Left colon (tissue), 2 donors: ENCODE measurements around the gene AURKA. TPM values are rescaled to one million over a fixed set of nuclear protein-coding genes. Genes with fewer than 3 reads are reported as not detected.
"Not testable (repeated sequence)": the region's sequence is repeated elsewhere in the genome, so short reads cannot be mapped to it uniquely, and the experiment has no call there.

Source experiments
- ATAC-seq: fragments of 200-7000 bp; cut with Tn5 transposase; one replicate; pipeline ENCODE4 v1.9.1; 2020; ENCODE audit warnings: mild to moderate bottlenecking, moderate library complexity
- DNase-seq, 2 donors: peaks; one replicate each; pipeline ENCODE4 v3.0.0-alpha.2; 2020
- intact Hi-C, 2 donors: fragments of 100-400 bp; cut with DNase I in 1 of 2; cut with micrococcal nuclease in 1 of 2; formaldehyde crosslinking; loops; one replicate each; pipeline versions ENCODE4 v1.11.2 to v1.14.0; 2022; cut with DNase I, micrococcal nuclease
- total RNA-seq, 2 donors: library from RNA; stranded (reverse); fragmentation: NEBNext Ultra II Directional; extraction: Animal tissue kit (Norgen Biotek cat#: 25700); gene quantifications; one replicate each; pipeline ENCODE4 v1.2.1, GENCODE V29; 2021
- donor health status: DM: no; HTN: no; CAD: no.
- donor health status: DM: yes; HTN: yes; CAD: no.

The AURKA gene
- total RNA-seq, 2 donors from 2014 or later: 13.3 to 21.1 TPM

GRCh38 chr20:56400001-56400640 is 8.1 kb upstream of the AURKA start:
- DNase-seq (peak in 1 of 2 donors; percentile 61), ATAC-seq (peak; percentile 57)
- intact Hi-C loops: no loop called here

GRCh38 chr20:56395166-56395565 is 3.2 kb upstream of the AURKA start:
- intact Hi-C loops: no loop called here
- ATAC-seq (no peak), DNase-seq (no peak)

GRCh38 chr20:56393653-56394052 is 1.6 kb upstream of the AURKA start:
- ATAC-seq (no peak), DNase-seq (no peak)
- intact Hi-C loops: no loop called here

GRCh38 chr20:56392881-56393482 is 967 bp upstream of the AURKA start:
- intact Hi-C loops: no loop called here
- no peak for ATAC-seq
- DNase-seq: no peak

GRCh38 chr20:56391596-56392131 is 351 bp downstream of the AURKA start:
- DNase-seq (peak in 1 of 2 donors; percentile 23), ATAC-seq (peak; percentile 50)
- intact Hi-C loops: no loop called here

- DNase-seq: no peak
- intact Hi-C loops: no loop called here
- ATAC-seq: no peak
Measured at GRCh38 chr20:56391037-56391436, 978 bp downstream of the AURKA start.

- intact Hi-C loops, DNase-seq, ATAC-seq: not testable (repeated sequence)
Measured at GRCh38 chr20:56390396-56390795, 1.6 kb downstream of the AURKA start.

- ATAC-seq: no peak
- no peak for DNase-seq
- intact Hi-C loops: no loop called here
Measured at GRCh38 chr20:56389807-56390206, 2.2 kb downstream of the AURKA start.

- DNase-seq (no peak), ATAC-seq (no peak)
- intact Hi-C loops: no loop called here
Measured at GRCh38 chr20:56388882-56389281, 3.1 kb downstream of the AURKA start.

- intact Hi-C loops: no loop called here
- ATAC-seq (no peak), DNase-seq (no peak)
Measured at GRCh38 chr20:56386219-56386618, 5.8 kb downstream of the AURKA start.

GRCh38 chr20:56385130-56385529 is 6.9 kb downstream of the AURKA start:
- ATAC-seq (no peak), DNase-seq (no peak)
- intact Hi-C loops: no loop called here

- intact Hi-C loops: no loop called here
- DNase-seq: no peak
- ATAC-seq: no peak
Measured at GRCh38 chr20:56383334-56383733, 8.7 kb downstream of the AURKA start.

- no peak for DNase-seq
- intact Hi-C loops: no loop called here
Measured at GRCh38 chr20:56382696-56383095, 9.3 kb downstream of the AURKA start.

GRCh38 chr20:56381501-56381900 is 10.5 kb downstream of the AURKA start:
- intact Hi-C loops: no loop called here
- ATAC-seq: no peak
- DNase-seq: no peak

More at GRCh38 chr20:56382696-56383095, 9.3 kb downstream of the AURKA start:
- ATAC-seq: no peak

GRCh38 chr20:56380375-56380774 is 11.6 kb downstream of the AURKA start:
- DNase-seq (no peak), ATAC-seq (no peak)
- intact Hi-C loops: no loop called here

- no peak for DNase-seq
- intact Hi-C loops: no loop called here
- ATAC-seq: no peak
Measured at GRCh38 chr20:56378386-56378785, 13.6 kb downstream of the AURKA start.

GRCh38 chr20:56376331-56376730 is 15.7 kb downstream of the AURKA start:
- ATAC-seq: no peak
- intact Hi-C loops: no loop called here
- DNase-seq: no peak

- intact Hi-C loops: no loop called here
- ATAC-seq (no peak), DNase-seq (no peak)
Measured at GRCh38 chr20:56373942-56374341, 18.1 kb downstream of the AURKA start.

- DNase-seq (no peak), ATAC-seq (no peak)
- intact Hi-C loops: no loop called here
Measured at GRCh38 chr20:56372850-56373249, 19.2 kb downstream of the AURKA start.

GRCh38 chr20:56371977-56372376 is 20.0 kb downstream of the AURKA start:
- DNase-seq (no peak), ATAC-seq (no peak)
- intact Hi-C loops: no loop called here

GRCh38 chr20:56369179-56369578 is 22.8 kb downstream of the AURKA start:
- intact Hi-C loops: no loop called here
- no peak for DNase-seq
- no peak for ATAC-seq
